Osteocyte (in vitro differentiated cells): ENCODE measurements around the gene BLM. TPM values are rescaled to one million over a fixed set of nuclear protein-coding genes. Genes with fewer than 3 reads are reported as not detected.

ENCODE experiments used
- DNase-seq: peaks from one replicate; pipeline ENCODE4 v3.0.0; 2021; ENCODE audit warnings: mixed read lengths; ENCODE audit not compliant: unreplicated experiment; ENCODE audit errors: extremely low spot score
- H3K27ac Mint-ChIP-seq: one replicate; pipeline ENCODE4 v1.8.0; 2021; ENCODE audit warnings: mild to moderate bottlenecking, mixed read lengths; ENCODE audit not compliant: unreplicated experiment
- H3K27me3 Mint-ChIP-seq: one replicate; pipeline ENCODE4 v1.8.0; 2021; ENCODE audit warnings: mixed read lengths; ENCODE audit not compliant: unreplicated experiment
- H3K36me3 Mint-ChIP-seq: one replicate; pipeline ENCODE4 v1.8.0; 2021; ENCODE audit warnings: mixed read lengths; ENCODE audit not compliant: unreplicated experiment
- H3K4me1 Mint-ChIP-seq: one replicate; pipeline ENCODE4 v1.8.0; 2021; ENCODE audit warnings: mixed read lengths; ENCODE audit not compliant: unreplicated experiment
- H3K4me3 Mint-ChIP-seq: one replicate; pipeline ENCODE4 v1.8.0; 2021; ENCODE audit warnings: mild to moderate bottlenecking, moderate library complexity, mixed read lengths; ENCODE audit not compliant: unreplicated experiment
- H3K9me3 Mint-ChIP-seq: one replicate; pipeline ENCODE4 v1.8.0; 2021; ENCODE audit warnings: mixed read lengths; ENCODE audit not compliant: unreplicated experiment
- total RNA-seq: library from RNA; stranded (reverse); gene quantifications from 2 replicates; pipeline ENCODE4 v1.2.1, GENCODE V29; 2021
- TF ChIP-seq, protein P1 (sequence below): fragments of 200-600 bp; sonication (generic); IDR thresholded peaks from 2 replicates; pipeline ENCODE4 v1.5.0; 2021; ENCODE audit warnings: antibody characterized with exemption, mild to moderate bottlenecking, moderate library complexity

The BLM gene
- total RNA-seq, 1 donor from 2014 or later = 2.7 TPM

DNA sequence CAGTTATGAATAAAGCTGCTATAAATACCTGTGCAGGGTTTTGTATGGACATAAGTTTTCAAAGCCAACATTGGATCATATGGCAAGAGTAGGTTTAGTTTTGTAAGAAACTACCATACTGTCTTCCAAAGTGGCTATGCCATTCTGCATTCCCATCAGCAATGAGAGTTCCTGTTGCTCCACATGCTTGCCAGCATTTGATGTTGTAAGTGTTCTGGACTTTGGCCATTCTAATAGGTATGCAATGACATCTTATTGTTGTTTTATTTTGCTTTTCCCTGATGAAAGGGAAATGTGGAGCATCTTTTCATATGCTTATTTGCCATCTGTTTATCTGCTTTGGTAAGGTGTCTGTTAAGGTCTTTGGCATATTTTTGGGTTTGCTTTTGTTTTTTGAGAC is 22.2 kb upstream of the BLM start:
- TF ChIP-seq, protein P1, sequence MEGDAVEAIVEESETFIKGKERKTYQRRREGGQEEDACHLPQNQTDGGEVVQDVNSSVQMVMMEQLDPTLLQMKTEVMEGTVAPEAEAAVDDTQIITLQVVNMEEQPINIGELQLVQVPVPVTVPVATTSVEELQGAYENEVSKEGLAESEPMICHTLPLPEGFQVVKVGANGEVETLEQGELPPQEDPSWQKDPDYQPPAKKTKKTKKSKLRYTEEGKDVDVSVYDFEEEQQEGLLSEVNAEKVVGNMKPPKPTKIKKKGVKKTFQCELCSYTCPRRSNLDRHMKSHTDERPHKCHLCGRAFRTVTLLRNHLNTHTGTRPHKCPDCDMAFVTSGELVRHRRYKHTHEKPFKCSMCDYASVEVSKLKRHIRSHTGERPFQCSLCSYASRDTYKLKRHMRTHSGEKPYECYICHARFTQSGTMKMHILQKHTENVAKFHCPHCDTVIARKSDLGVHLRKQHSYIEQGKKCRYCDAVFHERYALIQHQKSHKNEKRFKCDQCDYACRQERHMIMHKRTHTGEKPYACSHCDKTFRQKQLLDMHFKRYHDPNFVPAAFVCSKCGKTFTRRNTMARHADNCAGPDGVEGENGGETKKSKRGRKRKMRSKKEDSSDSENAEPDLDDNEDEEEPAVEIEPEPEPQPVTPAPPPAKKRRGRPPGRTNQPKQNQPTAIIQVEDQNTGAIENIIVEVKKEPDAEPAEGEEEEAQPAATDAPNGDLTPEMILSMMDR = no peak
- DNase-seq = no peak
- Mint-ChIP-seq H3K9me3 (no peaks in the 10 kb centered on the region), H3K27ac (no peak overlapping the region), H3K36me3 (no peaks in the 10 kb centered on the region), H3K27me3 (no peaks in the 10 kb centered on the region), H3K4me3 (no peak overlapping the region), H3K4me1 (no peaks in the 10 kb centered on the region)

DNA sequence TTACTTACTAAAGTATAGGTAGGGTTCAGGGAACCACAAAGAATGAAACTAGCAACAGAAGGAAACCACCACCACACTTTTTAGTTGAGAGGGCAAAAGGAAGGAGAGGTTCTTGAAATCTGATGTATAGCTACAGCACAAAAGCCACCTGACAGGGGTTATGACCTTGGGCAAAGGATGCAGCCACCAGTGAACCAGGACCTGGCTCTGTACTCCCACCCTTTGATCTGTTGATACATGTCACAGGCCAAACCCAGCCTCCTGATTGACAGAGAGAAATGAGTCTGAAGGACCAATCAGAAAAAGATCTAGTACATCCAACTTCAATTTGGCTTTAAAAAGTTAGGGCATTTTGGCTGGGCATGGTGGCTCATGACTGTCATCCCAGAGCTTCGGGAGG is 20.0 kb upstream of the BLM start:
- H3K36me3 Mint-ChIP-seq = no peaks in the 10 kb centered on the region
- H3K27me3 Mint-ChIP-seq = no peaks in the 10 kb centered on the region
- H3K9me3 Mint-ChIP-seq = no peaks in the 10 kb centered on the region
- TF ChIP-seq, protein P1 = no peak
- H3K4me1 Mint-ChIP-seq = no peaks in the 10 kb centered on the region
- no peak overlapping the region for H3K4me3 Mint-ChIP-seq
- no peak overlapping the region for H3K27ac Mint-ChIP-seq
- no peak for DNase-seq

DNA sequence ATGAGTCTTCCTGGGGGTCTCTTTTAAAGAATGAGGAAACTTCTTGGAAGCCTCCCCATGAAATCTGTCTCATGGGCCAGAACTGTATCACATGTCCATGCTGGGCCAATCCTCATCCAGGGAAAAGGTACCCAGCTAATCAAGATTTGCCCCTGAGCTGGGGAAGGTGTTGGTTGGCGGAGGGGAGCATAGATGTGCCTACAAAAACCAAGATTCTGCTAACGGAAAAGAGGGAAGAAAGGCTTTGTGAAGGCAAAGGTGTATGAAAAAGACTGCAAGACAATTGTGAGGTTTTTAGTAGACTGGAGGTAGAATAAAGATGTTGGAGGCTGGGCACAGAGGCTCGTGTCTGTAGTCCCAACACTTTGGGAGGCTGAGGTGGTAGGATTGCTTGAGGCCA is 18.5 kb upstream of the BLM start:
- peaks cover 5% of the 10 kb centered on the region for H3K9me3 Mint-ChIP-seq
- no peak overlapping the region for H3K27ac Mint-ChIP-seq
- no peaks in the 10 kb centered on the region for H3K36me3 Mint-ChIP-seq
- TF ChIP-seq, protein P1 = no peak
- no peaks in the 10 kb centered on the region for H3K27me3 Mint-ChIP-seq
- no peak for DNase-seq
- H3K4me1 Mint-ChIP-seq = no peaks in the 10 kb centered on the region
- no peak overlapping the region for H3K4me3 Mint-ChIP-seq

DNA sequence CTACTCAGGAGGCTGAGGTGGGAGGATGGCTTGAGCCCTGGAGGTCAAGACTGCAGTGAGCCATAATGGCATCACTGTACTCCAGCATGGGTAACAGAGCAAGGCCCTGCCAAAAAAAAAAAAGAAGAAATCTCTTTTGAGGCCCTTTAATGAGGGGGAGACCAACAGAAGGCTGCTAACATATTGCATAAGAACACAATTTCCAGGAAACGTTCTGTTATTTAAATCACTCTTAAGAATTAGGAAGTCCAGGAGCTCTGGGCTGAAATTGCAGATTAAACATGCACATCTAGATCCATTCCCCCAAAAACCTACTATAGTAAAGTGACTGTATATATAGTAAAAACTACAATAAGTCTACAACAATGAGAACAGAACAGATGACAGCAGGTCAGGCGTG is 16.1 kb upstream of the BLM start:
- Mint-ChIP-seq H3K4me3 (no peak overlapping the region), H3K9me3 (peaks cover 5% of the 10 kb centered on the region), H3K27ac (no peak overlapping the region), H3K27me3 (no peaks in the 10 kb centered on the region), H3K36me3 (no peaks in the 10 kb centered on the region), H3K4me1 (peaks cover 8% of the 10 kb centered on the region)
- TF ChIP-seq, protein P1 = no peak
- DNase-seq = no peak

DNA sequence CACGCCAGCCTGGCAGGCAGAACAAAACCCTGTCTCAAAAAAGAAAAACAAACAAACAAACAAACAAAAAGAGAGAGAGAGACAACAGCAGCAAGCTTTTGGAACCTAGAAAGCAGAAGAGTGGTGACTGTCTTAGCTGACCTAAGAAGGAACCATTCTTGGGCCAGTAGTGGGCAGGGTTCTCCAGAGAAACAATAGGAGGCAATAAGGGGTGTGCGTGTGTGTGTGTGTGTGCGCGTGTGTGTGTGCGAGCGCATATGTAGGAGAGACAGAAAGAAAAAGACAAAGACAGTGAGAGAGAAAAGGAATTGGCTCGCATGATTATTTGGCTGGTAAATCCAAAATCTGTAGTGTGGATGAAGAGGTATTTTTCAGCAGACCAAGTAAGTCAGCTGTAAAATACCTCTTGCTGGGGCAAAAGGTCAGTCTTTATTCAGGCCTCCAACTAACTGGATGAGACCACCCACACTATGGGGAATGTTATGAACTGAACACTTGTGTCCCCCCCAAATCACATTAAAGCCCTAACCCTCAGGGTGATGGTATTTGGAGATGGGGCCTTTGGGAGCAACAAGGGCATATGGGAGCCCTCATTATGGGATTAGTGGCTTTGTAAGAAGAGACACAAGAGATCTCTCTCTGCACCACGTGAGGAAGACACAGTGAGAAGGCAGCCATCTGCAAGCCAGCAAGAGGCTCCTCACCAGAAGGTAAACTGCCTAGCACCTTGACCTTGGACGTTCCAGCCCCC is 15.1 kb upstream of the BLM start:
- Mint-ChIP-seq H3K4me1 (peaks cover 18% of the 10 kb centered on the region), H3K36me3 (no peaks in the 10 kb centered on the region), H3K4me3 (no peak overlapping the region), H3K9me3 (peaks cover 5% of the 10 kb centered on the region), H3K27ac (no peak overlapping the region), H3K27me3 (no peaks in the 10 kb centered on the region)
- TF ChIP-seq, protein P1 = no peak
- DNase-seq = no peak
